ENCODE measurements around the gene SLC25A46. TPM values are rescaled to one million over a fixed set of nuclear protein-coding genes. Genes with fewer than 3 reads are reported as not detected.

The SLC25A46 gene
- total and polyA plus RNA-seq, 9 donors: 11.9 to 38.7 (median 26.1) TPM

DNA sequence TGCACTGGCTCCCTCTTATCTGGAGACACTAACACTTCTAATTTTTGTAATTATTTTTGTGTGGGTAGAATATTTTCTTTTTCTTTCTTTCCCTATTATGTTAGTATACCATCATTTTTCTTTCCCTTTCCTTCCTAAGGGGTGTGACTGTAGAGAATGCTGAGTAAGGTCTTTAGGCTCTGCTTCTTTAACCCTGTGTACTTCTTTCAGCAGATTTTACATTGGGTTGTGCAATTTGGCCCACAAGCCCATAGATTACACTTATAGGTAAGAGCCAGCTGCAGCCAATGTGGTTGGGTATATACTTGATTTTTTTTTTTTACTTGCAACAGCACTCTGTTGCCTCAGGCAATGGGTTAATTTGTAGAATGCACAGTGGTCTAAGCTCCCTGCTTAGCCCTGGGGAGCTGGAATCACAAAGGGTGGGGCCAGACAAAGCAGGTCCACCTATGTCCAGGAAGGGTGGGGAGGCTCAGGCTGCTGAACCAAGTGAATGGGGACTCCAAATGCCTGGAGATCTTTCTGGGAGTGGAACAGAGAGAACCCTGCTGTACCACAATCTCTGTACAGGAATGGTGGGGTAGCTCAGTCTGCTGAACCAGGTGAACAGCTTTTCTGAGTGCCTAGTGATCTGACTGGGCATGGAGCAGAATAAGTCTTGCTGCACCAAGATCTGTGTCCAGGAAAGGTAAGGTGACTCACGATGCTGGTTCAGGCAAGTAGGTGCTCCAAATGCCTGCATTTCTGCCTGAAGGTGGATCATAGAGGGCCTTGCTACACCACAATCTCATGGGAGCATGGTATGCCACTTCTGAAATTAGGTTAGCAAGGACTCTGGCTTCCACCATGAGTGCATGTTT lies 64.9 kb downstream of the SLC25A46 start:
- H3K27me3 ChIP-seq: no peaks in the 10 kb centered on the region
- no peaks in the 10 kb centered on the region for H3K36me3 ChIP-seq
- no peak overlapping the region for H3K4me3 ChIP-seq
- intact Hi-C loops (cut with DNase I): no loop called here
- H3K9me3 ChIP-seq: no peaks in the 10 kb centered on the region
- WGBS, 3 donors: 60 to 87% (median 81%) methylated on average over 1 of the region's 1 CpG
- DNase-seq: no peak
- H3K4me1 ChIP-seq (ENCODE audit: insufficient read depth): no peaks in the 10 kb centered on the region
- TF ChIP-seq EP300 (IDR thresholded peaks at IDR 0.05) (no peak), POLR2A (IDR thresholded peaks at IDR 0.05) (no peak)
- TF ChIP-seq, protein P1, sequence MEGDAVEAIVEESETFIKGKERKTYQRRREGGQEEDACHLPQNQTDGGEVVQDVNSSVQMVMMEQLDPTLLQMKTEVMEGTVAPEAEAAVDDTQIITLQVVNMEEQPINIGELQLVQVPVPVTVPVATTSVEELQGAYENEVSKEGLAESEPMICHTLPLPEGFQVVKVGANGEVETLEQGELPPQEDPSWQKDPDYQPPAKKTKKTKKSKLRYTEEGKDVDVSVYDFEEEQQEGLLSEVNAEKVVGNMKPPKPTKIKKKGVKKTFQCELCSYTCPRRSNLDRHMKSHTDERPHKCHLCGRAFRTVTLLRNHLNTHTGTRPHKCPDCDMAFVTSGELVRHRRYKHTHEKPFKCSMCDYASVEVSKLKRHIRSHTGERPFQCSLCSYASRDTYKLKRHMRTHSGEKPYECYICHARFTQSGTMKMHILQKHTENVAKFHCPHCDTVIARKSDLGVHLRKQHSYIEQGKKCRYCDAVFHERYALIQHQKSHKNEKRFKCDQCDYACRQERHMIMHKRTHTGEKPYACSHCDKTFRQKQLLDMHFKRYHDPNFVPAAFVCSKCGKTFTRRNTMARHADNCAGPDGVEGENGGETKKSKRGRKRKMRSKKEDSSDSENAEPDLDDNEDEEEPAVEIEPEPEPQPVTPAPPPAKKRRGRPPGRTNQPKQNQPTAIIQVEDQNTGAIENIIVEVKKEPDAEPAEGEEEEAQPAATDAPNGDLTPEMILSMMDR (IDR thresholded peaks at IDR 0.05): no peak
- H3K27ac ChIP-seq: no peak overlapping the region

DNA sequence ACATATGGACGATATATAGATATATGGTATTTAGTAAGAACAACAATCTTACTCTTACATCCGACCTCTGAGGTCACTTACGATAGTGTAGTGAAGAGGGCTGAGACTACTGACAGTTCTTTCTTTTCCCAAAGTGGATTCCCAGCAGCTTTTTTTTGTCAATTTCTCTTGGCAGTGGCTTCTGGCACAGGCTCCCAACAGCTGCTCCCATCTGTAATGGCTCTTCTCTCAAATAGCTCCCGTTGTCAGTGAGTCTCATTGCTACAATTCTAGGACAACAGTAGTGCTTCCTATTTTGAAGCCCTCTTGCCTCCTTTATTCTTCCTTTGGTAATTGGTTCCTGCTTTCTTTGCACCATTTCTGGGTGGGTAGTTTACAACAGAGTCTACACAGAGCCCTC lies 68.4 kb downstream of the SLC25A46 start:
- Histone ChIP-seq H3K27ac (no peak overlapping the region), H3K36me3 (no peaks in the 10 kb centered on the region), H3K27me3 (no peaks in the 10 kb centered on the region), H3K4me1 (ENCODE audit: insufficient read depth) (no peaks in the 10 kb centered on the region), H3K4me3 (no peak overlapping the region), H3K9me3 (no peaks in the 10 kb centered on the region)
- TF ChIP-seq, protein P1 (IDR thresholded peaks at IDR 0.05): no peak
- TF ChIP-seq POLR2A (IDR thresholded peaks at IDR 0.05) (no peak), EP300 (IDR thresholded peaks at IDR 0.05) (no peak)
- WGBS, 3 donors: 2 to 8% (median 6%) methylated on average over 4 of the region's 4 CpGs
- peak; percentile 24 to 68 (median 43) for DNase-seq
- intact Hi-C loops (cut with DNase I): no loop called here

DNA sequence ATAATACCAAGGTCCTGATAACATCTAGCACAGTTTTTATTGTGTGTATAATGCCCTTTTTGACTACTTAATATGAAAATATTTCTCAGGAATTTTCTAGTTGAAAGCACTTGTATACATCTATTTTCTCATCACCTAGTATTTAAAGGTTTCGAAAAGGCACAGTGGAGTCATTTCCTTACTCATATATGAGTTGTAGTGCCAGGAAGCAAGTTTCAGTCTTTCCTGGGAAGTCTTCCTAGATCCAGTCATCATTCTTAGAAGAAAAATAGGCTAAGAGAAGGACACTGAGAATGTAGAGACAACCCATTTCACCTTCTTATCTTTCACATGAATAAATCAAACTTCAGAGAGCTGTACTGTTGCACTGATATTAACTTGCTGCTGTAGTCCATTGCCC lies 70.2 kb downstream of the SLC25A46 start:
- TF ChIP-seq EP300 (IDR thresholded peaks at IDR 0.05) (no peak), POLR2A (IDR thresholded peaks at IDR 0.05) (no peak)
- TF ChIP-seq, protein P1 (IDR thresholded peaks at IDR 0.05): no peak
- 78 to 97% (median 93%) methylated on average over 1 of the region's 1 CpG for WGBS, 3 donors
- H3K27ac ChIP-seq: no peak overlapping the region

More for the DNA sequence above, 70.2 kb downstream of the SLC25A46 start:
- Histone ChIP-seq H3K36me3 (no peaks in the 10 kb centered on the region), H3K4me1 (ENCODE audit: insufficient read depth) (no peaks in the 10 kb centered on the region), H3K27me3 (no peaks in the 10 kb centered on the region), H3K4me3 (no peak overlapping the region), H3K9me3 (no peaks in the 10 kb centered on the region)
- intact Hi-C loops (cut with DNase I): no loop called here
- DNase-seq: no peak

Other genes starting within 250 kb of the SLC25A46 start
- 10 to 100 TPM in 1 of 7 donors, 1 to 10 TPM in 6; 2.3 to 23.6 (median 3.3) TPM for gene TMEM232, start 12.3 kb upstream of the SLC25A46 start, total RNA-seq
- 1 to 10 TPM in 1 of 2 donors, under 1 TPM in 1; 0.70 to 2.4 TPM for gene TMEM232, start 12.3 kb upstream of the SLC25A46 start, polyA plus RNA-seq

All from ovary (tissue), 9 donors.